GM19452 (cell line): ENCODE data around the gene MRPS14.
A peak's percentile ranks its signal among the peaks of the same experiment; 100 is the strongest.

Source experiments
- ATAC-seq: cut with Tn5 transposase; IDR thresholded peaks from one replicate; pipeline ENCODE4 v1.9.1; 2021; ENCODE audit not compliant: unreplicated experiment

Gene MRPS14

DNA sequence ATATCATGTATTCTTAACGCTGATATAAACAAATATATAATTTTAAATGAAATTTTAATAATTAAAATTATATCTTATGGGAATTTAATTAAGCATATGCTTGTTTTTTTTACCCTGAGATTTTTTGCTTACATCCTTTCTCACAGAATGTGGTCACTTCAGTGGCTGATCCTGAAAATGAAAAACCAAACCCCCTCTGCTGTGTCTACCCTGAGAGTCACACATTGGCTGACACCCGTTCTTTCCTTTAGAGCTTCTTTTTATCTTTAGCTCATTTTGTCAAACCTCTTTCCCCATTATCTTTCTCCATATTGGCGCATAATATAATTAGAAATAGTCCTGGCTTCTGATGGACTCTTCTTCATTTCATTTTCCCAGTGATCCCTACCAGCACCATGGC, 34.2 kb downstream of the MRPS14 start:
- no peak for ATAC-seq

- no peak for ATAC-seq
Observed at GRCh38 chr1:174988539-174988938, 34.7 kb downstream of the MRPS14 start.

- ATAC-seq = no peak
Observed at GRCh38 chr1:174984952-174985351, 38.3 kb downstream of the MRPS14 start.

- no peak for ATAC-seq
Observed at GRCh38 chr1:174982971-174983689, 40.1 kb downstream of the MRPS14 start.

DNA sequence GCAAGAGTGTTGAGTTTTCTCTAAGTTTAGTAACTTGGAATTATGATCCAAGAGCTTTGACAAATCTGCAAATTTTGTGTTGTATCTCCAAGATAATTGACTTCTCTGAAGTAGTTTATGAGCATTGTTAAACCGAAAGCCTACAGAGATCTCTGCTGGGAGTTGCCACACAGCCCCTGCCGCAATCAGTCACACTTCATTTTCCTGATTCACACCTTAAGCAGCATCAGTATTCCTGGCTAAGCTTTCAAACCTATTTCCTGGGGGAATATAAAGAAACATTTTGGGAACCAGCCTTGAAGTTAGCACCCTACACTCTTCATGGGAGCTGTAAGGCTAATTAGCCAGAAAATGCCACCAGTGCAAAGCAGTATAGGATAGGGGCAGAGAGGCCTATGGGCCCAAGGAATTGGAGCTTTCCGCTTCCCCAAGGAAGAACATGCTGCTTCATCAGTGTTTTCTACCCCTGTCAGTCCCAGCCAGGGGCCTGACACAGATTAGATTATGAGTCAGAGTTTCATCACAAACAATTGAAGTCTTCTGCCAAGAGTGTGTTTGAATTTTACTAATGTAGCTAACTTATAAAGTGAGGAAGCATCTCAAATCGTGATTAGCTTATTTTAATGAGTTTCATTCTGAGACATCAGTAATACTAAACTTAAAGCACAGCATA, 46.7 kb downstream of the MRPS14 start:
- ATAC-seq = no peak

DNA sequence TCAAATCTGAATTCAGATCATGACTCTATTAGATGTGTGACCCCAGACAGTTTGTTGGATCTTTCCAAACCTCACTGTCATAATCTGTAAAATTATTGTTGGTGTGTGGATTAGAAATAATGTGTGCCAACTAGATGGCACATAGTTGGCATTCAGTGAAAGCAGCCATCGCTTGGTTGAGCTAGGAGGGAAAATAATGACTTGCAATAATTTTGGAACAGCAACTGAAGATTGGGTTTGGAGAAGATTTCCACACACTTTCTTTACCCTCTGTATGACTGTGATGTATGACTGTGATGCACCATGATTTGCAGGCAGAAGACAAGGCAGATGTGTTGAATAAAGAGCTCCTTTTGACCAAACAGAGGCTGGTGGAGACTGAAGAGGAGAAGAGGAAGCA, 47.5 kb downstream of the MRPS14 start:
- no peak for ATAC-seq

GRCh38 chr1:174974711-174975119, 48.5 kb downstream of the MRPS14 start:
- no peak for ATAC-seq

DNA sequence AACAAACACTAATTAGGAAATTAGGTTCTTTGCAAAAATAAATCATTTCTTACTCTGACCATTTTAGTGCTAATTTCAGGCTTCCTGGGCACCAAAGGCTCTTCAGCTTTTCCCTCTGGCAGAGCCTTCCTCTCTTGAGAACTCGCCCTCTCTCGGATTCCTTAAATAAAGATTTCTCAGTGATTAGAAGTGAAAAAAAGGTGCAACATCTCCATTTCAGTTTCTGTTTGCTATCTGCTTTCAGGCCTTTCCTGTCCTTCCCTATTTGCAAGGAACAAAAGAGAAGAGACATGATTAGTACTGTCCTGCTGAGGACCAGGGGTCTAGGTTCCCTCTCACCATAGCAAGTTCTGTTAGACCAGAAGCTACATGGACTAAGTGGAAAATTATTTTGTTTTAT, 51.3 kb downstream of the MRPS14 start:
- no peak for ATAC-seq

DNA sequence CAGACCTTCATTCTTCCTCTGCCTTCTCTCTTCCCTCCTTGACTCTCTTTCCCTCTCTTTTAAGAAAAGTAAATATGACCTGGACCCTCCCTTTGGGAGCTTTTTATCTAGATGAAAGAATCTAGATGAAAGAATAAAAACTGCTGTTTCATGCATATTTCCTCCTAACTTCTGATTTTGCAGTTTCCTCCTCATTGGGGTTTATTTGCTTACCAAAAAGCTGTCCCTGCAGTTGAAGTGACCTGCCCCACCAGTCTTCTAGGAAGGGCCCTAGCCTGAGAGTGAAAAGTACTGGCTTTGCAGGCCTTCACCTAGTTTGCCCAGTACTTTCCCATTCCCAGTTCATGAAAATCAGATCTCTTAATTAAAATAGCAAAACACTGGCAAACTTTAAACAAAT, 51.8 kb downstream of the MRPS14 start:
- ATAC-seq = no peak

GRCh38 chr1:174969977-174970376, 53.2 kb downstream of the MRPS14 start:
- ATAC-seq = peak; percentile 39

GRCh38 chr1:174968750-174969244, 54.4 kb downstream of the MRPS14 start:
- peak; percentile 68 for ATAC-seq

DNA sequence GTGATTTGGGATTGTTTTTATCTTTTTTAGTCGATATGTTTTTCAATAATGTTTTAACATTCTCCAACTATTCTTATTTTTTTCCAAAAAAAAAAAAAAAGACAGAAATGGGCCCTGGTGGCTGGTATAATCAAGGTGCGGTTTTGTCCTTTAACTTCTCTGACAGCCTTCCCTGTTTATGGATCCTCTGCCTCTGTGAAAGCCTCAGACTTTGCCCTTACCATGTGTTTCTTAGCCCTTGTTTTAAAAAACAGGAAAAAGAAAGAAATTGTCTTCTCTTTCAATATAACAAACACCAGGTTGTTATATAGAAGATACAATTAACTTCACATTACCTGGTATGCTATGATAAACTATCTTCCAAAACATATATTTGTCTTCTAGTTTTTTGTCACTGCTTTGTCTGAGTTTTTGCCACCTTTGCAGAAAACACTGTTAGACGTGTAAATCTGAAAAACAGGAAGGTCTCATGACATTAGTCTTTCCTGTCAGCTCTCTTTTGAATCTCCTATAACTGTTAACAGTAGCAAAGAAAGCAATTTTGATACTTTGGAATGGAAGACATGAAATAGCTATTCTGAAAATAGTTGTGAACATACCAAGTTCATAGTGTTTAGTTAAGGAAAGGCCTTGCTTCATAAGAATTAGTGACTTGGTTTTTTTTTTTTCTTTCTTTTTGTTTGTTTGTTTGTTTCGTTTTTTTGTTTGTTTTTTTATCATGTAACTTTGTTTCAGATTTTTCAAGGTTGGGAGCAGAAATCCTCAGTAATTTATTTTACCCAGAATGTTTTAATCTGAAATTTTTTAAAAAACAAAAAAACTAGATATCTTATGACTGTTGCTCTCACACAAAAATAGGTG, 55.1 kb downstream of the MRPS14 start:
- ATAC-seq = no peak

GRCh38 chr1:174966008-174966572, 57.1 kb downstream of the MRPS14 start:
- no peak for ATAC-seq

DNA sequence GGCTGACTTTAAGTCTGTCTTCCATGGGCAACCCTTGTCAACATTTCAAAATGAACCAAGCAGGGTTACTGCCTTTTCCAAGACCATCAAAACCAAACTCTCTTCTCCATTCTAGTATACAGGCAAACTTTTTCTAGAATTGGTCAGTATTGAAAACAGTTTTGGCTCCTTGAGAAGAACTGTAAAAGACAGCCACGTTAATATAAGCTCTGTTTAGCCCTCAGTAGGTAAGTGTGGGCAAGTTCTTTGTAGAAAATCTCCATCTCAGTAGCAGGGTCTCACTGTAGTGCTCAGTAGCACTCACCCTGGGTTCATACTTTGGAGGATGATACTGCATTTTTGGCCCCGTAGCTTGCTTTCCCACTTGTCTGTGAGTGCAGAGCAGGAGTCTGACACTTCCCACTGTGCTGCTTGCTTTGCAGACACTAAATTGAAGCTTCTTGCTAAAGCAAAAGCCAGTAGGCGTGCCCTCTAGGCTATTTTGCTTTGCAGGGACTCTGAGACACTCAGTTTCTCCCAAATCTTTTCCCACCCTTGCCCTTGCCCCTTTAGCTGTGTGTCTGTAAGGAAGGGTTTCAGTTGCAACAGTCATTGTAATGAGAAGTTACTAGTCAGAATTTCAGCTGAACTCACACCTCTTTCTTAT, 57.7 kb downstream of the MRPS14 start:
- no peak for ATAC-seq

GRCh38 chr1:174964972-174965361, 58.3 kb downstream of the MRPS14 start:
- no peak for ATAC-seq

DNA sequence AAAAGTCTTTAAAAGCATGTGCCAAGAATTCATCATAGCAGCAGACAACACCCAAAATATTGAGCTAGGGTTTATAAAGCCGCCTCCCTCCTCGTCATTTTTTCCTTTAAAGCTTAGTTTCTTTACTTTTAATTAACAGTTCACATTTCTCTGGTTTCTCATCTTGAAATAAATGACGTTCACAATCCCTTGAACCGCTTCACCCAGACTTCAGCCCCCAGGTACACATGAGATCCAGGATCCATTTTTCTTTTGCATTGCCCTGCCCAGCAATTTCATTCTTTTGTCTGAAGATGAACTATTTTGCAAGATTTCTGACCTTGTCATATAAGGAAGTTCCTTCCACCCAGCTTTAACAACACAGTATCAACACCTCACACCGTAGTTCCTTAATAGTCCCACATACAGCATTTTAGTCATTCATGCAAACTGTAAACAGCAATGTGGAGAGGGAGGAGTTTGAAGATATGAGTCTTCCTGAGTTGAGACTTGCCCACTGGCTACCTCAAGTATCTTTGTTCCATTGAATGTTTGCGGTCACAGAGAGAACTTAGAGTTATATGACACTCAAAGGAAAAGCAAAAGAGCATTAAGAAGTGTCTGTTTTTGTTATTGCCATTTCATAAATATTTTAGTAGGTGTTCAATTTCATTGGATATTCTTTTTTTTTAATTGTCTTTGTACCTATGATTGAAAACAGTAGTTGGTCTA, 58.8 kb downstream of the MRPS14 start:
- ATAC-seq = no peak

GRCh38 chr1:174963529-174964125, 59.6 kb downstream of the MRPS14 start:
- no peak for ATAC-seq
